Stimulated activated CD4-positive, alpha-beta T cell treated with anti-CD3 and anti-CD28 coated beads, TNF-alpha, amount 100 ng/mL, for 48 hours (primary cell): ENCODE data around the gene ANO9.

Experiments
- DNase-seq, 3 donors: peaks; one replicate each; pipeline ENCODE4 v3.0.0-alpha.2; 2020; ENCODE audit warnings: low read depth in 3 of 3

The ANO9 gene

DNA sequence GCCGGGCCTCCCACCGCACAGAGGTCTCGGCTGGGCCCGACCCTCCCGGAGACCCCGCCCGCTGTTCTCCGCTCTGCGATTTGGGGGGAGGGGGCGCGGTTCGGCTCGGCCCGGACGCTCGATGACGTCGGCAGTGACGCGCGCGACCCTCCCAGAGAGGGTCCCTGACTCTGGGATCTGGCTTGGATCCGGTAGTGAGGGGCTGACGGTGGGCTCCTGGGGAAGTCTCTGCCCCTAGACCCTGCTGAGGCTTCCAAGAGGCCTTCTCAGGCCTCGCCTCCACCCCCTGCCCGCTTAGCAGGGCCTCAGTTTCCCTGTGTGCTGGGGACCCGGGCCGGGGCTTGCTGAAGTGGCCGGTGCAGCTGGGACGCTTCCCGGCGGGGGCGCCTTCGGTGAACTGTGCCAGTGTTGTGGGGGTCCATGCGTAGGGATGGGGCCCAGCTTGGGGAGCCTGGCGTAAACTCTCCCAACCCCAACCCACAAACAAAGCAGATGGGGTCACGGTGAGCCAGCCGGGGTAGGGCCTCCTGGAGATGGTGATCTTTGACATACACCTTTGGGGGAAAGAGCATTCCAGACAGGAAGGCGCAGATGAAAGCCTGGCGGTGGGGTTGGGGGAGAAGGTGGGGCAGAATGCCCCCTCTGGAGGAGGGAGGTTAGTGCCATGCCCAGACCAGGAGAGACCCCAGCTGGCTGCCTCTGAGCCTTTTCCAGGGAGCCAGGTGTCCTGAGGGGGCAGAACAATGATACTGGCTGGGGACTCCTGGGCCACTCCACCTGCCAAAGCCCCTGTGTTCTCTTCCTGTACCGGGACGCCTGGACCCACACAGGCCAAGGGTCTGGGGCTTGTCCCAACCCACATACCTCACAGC is 71.5 kb downstream of the ANO9 start:
- DNase-seq = no peak

DNA sequence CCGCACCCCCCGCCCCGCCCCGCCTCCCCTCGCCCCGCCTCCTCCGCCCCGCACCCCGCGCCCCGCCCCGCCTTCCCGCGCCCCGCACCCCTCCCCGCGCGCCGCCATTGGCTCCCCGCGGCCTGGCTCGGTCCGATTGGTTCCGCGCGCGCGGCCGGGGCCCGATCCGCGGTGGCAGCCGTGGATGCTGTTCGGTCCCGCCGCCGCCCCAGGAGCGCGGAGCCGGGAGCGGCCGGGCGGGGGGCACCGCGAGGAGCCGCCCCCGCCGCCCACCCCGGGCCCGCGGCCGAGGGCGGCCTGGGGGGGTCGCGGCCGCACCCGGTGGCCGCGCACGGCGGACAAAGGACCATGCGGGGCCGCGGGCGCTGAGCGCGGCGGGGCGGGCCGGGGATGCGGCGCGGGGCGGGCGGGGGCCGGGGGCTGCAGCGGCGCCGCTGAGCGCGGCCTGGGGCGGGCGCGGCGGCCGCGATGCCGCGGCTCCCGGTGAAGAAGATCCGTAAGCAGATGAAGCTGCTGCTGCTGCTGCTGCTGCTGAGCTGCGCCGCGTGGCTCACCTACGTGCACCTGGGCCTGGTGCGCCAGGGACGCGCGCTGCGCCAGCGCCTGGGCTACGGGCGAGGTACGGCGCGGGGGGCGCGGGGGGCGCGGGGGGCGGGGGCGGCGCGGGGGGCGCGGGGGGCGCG is 72.3 kb downstream of the ANO9 start, which contains the start of gene B4GALNT4:
Gene B4GALNT4, plus strand, starts transcription at position 164 of the 683 bp plus-strand sequence. Its CDS starts 305 bp downstream, at position 469.
- no peak for DNase-seq

DNA sequence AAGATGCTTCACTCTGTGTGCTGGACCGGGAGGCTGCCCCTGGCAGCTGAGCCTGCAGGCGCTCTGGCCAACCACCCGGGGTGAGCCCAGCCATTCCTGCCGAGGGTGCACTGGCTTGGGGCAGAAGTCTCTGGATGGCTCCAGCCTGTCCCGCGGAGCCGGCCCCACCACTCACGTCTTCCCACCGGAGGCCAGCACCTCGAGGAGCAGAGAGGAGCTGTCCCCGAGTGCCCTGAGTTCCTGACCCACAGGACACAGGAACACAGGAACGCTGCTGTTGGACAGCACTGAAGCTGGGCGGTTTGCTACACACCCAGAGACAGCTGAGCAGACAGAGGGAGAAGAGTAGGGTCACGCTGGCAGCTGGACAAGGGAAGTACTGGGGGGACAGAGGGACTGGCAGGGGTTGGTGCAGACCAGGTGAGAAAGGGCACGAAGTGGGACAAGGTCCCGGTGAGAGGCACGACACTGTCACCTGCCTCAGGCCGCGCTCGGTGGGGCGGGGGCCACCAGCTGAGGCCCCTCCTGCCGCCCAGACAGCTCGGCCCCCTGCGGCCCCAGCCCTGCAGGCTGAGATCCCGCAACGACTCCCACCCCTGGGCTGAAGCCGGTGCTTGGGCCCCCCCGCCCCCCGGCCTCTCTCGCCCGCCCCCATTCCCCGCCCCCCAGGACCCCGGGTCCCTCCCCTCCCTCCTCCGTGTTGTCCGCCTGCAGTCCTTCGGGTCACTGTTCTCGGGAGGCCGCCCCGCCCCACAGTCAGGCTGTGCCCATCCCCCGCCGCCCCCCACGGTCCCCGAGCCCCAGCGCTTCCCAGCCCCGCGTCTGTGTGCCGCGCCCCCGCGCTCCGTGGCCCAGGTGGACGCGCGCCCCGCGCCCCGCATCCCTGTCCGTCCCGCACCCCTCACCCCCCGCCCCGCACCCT is 73.1 kb downstream of the ANO9 start:
- no peak for DNase-seq

DNA sequence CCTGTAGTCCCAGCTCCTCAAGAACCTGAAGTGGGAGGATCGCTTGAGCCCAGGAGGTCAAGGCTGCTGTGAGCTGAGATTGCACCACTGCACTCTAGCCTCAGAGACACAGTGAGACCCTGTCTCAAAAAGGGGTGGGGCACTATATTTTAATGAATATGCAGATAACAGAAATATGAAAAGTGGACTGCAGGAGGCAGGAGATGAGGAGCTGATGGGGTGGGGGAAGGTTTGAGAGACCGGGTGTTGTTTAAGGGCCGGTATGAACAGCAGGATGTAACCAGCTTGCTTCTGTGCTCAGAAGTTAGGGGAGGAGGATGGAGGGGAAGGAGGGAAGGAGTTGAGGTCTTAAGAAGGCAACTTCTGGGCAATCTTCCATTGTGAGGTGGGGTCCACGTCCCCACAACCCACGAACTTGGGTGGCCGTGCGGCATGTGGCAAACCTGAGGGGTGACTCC is 73.8 kb downstream of the ANO9 start:
- no peak for DNase-seq
